ENCODE data around the gene RNF123.

- no peak for TF ChIP-seq CTCF (IDR thresholded peaks at IDR 0.05)
- TF ChIP-seq E2F5 (CRISPR knock-in tag; IDR thresholded peaks at IDR 0.05) = no peak; the same call in 1 of the 2 replicates
- no peak for TF ChIP-seq E2F4 (CRISPR knock-in tag; IDR thresholded peaks at IDR 0.05; ENCODE audit: borderline replicate concordance, low read depth)
- TF ChIP-seq ATF3 (CRISPR knock-in tag; conservative IDR thresholded peaks at IDR 0.05) = no peak
- no peak for TF ChIP-seq STAT6 (CRISPR knock-in tag; conservative IDR thresholded peaks at IDR 0.05; ENCODE audit: low read depth)
Observed at GRCh38 chr3:49674497-49674983, 14.8 kb upstream of the RNF123 start.
